OCI-LY7 (cell line): Measurements from ENCODE around the gene NCS1.

Experiments used
- EZH2phosphoT487 ChIP-seq: fragments of 200-600 bp; sonication (generic); IDR thresholded peaks from 2 replicates; pipeline ENCODE4 v1.6.1; 2018; ENCODE audit warnings: low read depth, borderline replicate concordance, mild to moderate bottlenecking, mixed run types, antibody characterized with exemption, low read length, moderate library complexity, mixed read lengths
- TF ChIP-seq, protein P1 (sequence below): fragments of 200-600 bp; sonication (generic); conservative IDR thresholded peaks from 2 replicates; pipeline ENCODE4 v1.5.1; 2014; ENCODE audit warnings: mild to moderate bottlenecking, antibody characterized with exemption, low read length, moderate library complexity, mixed read lengths

DNA sequence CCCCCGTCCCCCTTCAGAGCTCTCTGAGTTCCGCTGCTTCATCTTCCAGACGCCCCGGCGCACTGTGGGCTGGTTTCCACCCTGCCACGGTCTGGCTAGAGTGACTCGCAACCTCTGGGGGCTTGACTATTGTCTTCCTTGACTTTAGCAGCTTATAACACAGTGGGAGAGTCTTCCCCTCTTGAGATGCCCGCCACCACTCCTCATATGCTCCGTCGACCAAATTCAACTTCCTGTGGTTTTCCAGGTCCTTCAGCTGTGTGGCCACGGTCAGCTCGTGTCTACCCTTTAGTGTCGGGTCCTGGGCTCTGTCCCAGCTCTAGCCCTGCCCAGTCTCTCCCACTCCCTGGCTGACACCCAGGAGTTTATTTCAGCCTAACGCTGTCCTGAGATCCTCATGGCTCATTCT is 28.2 kb upstream of the NCS1 start:
- TF ChIP-seq, protein P1, sequence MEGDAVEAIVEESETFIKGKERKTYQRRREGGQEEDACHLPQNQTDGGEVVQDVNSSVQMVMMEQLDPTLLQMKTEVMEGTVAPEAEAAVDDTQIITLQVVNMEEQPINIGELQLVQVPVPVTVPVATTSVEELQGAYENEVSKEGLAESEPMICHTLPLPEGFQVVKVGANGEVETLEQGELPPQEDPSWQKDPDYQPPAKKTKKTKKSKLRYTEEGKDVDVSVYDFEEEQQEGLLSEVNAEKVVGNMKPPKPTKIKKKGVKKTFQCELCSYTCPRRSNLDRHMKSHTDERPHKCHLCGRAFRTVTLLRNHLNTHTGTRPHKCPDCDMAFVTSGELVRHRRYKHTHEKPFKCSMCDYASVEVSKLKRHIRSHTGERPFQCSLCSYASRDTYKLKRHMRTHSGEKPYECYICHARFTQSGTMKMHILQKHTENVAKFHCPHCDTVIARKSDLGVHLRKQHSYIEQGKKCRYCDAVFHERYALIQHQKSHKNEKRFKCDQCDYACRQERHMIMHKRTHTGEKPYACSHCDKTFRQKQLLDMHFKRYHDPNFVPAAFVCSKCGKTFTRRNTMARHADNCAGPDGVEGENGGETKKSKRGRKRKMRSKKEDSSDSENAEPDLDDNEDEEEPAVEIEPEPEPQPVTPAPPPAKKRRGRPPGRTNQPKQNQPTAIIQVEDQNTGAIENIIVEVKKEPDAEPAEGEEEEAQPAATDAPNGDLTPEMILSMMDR: no peak
- no peak for TF ChIP-seq EZH2phosphoT487
